Measurements from ENCODE around the gene RFC1.

DNA sequence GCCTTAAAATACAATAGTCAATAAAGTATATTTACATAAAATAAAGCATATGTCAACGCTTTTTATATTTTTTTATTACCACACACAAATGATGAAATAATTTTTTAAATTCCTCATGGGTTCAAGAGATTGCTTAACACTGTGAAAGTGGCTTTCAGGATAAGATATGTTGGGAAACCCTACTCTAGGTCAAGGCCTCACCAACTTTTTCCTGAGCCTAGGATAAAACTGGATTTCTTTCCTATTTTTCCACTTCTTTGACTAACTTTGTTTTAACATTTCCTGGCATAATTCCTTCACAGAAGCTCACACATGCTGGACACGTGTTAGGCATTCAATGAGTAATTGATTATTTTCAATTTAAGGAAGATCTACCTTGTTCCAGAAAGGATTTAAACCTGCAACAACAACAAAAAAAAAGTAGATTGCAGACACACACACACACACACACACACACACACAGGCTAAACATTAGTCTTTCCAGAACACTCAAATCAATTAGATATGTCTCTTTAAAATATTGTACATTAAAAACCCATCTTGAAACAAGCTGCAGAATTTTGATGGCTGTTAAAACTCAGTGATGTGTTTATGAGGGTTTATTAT lies 49.6 kb upstream of the RFC1 start:
- TF ChIP-seq POLR2A (IDR thresholded peaks at IDR 0.05) = no peak
- TF ChIP-seq, protein P1, sequence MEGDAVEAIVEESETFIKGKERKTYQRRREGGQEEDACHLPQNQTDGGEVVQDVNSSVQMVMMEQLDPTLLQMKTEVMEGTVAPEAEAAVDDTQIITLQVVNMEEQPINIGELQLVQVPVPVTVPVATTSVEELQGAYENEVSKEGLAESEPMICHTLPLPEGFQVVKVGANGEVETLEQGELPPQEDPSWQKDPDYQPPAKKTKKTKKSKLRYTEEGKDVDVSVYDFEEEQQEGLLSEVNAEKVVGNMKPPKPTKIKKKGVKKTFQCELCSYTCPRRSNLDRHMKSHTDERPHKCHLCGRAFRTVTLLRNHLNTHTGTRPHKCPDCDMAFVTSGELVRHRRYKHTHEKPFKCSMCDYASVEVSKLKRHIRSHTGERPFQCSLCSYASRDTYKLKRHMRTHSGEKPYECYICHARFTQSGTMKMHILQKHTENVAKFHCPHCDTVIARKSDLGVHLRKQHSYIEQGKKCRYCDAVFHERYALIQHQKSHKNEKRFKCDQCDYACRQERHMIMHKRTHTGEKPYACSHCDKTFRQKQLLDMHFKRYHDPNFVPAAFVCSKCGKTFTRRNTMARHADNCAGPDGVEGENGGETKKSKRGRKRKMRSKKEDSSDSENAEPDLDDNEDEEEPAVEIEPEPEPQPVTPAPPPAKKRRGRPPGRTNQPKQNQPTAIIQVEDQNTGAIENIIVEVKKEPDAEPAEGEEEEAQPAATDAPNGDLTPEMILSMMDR (IDR thresholded peaks at IDR 0.05 in 8 of 11, conservative IDR thresholded peaks at IDR 0.05 in 3 of 11) = no peak

Data from spleen (tissue), 7 donors.